Astrocyte (in vitro differentiated cells and primary cell): ENCODE results near the gene STX5. TPM values are rescaled to one million over a fixed set of nuclear protein-coding genes. Genes with fewer than 3 reads are reported as not detected.

Source experiments
- DNase-seq: peaks from one replicate; pipeline ENCODE4 v3.0.0-alpha.2; 2010; ENCODE audit warnings: low read depth
- FAIRE-seq: peaks from 2 replicates; lab custom pipeline; 2011; peaks lifted over from hg19 to GRCh38; lab: Jason Lieb, UNC
- H2AFZ ChIP-seq: 2 replicates; pipeline ENCODE4 v1.6.0; 2012; ENCODE audit warnings: low read depth, low read length, inconsistent platforms
- H3K27ac ChIP-seq: 2 replicates; pipeline ENCODE4 v1.5.1; 2011; ENCODE audit warnings: low read depth, low read length, inconsistent platforms
- H3K27me3 ChIP-seq: 2 replicates; pipeline ENCODE4 v1.6.0; 2011; ENCODE audit warnings: low read length, inconsistent platforms; ENCODE audit not compliant: insufficient read depth
- H3K36me3 ChIP-seq: 2 replicates; pipeline ENCODE4 v1.5.1; 2011; ENCODE audit warnings: low read length, inconsistent platforms; ENCODE audit not compliant: insufficient read depth
- H3K4me1 ChIP-seq: 2 replicates; pipeline ENCODE4 v1.5.1; 2011; ENCODE audit warnings: low read length, inconsistent platforms; ENCODE audit not compliant: insufficient read depth
- H3K4me2 ChIP-seq: 2 replicates; pipeline ENCODE4 v1.6.0; 2012; ENCODE audit warnings: low read length, inconsistent platforms
- H3K4me3 ChIP-seq: 2 replicates; pipeline ENCODE4 v1.5.1; 2011; ENCODE audit warnings: low read depth, mild to moderate bottlenecking, low read length, inconsistent platforms; ENCODE audit not compliant: insufficient read depth
- H3K79me2 ChIP-seq: 2 replicates; pipeline ENCODE4 v1.6.0; 2012; ENCODE audit warnings: mild to moderate bottlenecking, low read length, inconsistent platforms; ENCODE audit not compliant: insufficient read depth
- H3K9ac ChIP-seq: 2 replicates; pipeline ENCODE4 v1.6.0; 2012; ENCODE audit warnings: mild to moderate bottlenecking, low read length, inconsistent platforms
- H3K9me3 ChIP-seq: 2 replicates; pipeline ENCODE4 v1.5.1; 2012; ENCODE audit warnings: low read depth, mild to moderate bottlenecking, low read length, inconsistent platforms; ENCODE audit not compliant: insufficient read depth
- H4K20me1 ChIP-seq: 2 replicates; pipeline ENCODE4 v1.6.0; 2012; ENCODE audit warnings: low read length, inconsistent platforms; ENCODE audit not compliant: insufficient read depth
- H3K27ac Mint-ChIP-seq: one replicate; pipeline ENCODE4 v1.8.0; 2021; ENCODE audit warnings: mild to moderate bottlenecking, mixed read lengths; ENCODE audit not compliant: unreplicated experiment
- H3K27me3 Mint-ChIP-seq: one replicate; pipeline ENCODE4 v1.8.0; 2021; ENCODE audit warnings: low read depth, mixed read lengths; ENCODE audit not compliant: unreplicated experiment
- H3K36me3 Mint-ChIP-seq: one replicate; pipeline ENCODE4 v1.8.0; 2021; ENCODE audit warnings: low read depth, mixed read lengths; ENCODE audit not compliant: unreplicated experiment
- H3K4me1 Mint-ChIP-seq: one replicate; pipeline ENCODE4 v1.8.0; 2021; ENCODE audit warnings: low read depth, mixed read lengths; ENCODE audit not compliant: unreplicated experiment
- H3K4me3 Mint-ChIP-seq: one replicate; pipeline ENCODE4 v1.8.0; 2021; ENCODE audit warnings: mild to moderate bottlenecking, moderate library complexity, mixed read lengths; ENCODE audit not compliant: unreplicated experiment
- H3K9me3 Mint-ChIP-seq: one replicate; pipeline ENCODE4 v1.8.0; 2021; ENCODE audit warnings: mild to moderate bottlenecking, mixed read lengths; ENCODE audit not compliant: unreplicated experiment
- CTCF ChIP-seq: IDR thresholded peaks from 2 replicates; pipeline ENCODE4 v1.5.1; 2011; ENCODE audit warnings: low read depth, mild to moderate bottlenecking, inconsistent platforms, low read length, moderate library complexity; ENCODE audit not compliant: insufficient read depth
- EZH2 ChIP-seq: IDR thresholded peaks from 2 replicates; pipeline ENCODE4 v1.6.1; 2012; ENCODE audit warnings: mild to moderate bottlenecking, low read length, inconsistent platforms; ENCODE audit not compliant: insufficient read depth
- total RNA-seq: library from RNA; stranded (reverse); gene quantifications from 2 replicates; pipeline ENCODE4 v1.2.1, GENCODE V29; 2021

The STX5 gene
- total RNA-seq, 1 donor from 2014 or later: 45.7 TPM

GRCh38 chr11:62854825-62855570 lies 23.1 kb upstream of the STX5 start:
- peaks cover 50% of the 10 kb centered on the region for H3K79me2 ChIP-seq
- H4K20me1 ChIP-seq: peaks cover 46% of the 10 kb centered on the region
- H3K27me3 ChIP-seq: no peaks in the 10 kb centered on the region
- H3K4me1 Mint-ChIP-seq: peaks cover 35% of the 10 kb centered on the region
- H2AFZ ChIP-seq: no peak overlapping the region
- H3K9me3 ChIP-seq: no peaks in the 10 kb centered on the region
- H3K4me1 ChIP-seq: peaks cover 22% of the 10 kb centered on the region
- H3K4me3 Mint-ChIP-seq: peak overlapping the region; percentile 98
- DNase-seq (no peak), FAIRE-seq (no peak)
- no peaks in the 10 kb centered on the region for H3K9me3 Mint-ChIP-seq
- H3K4me3 ChIP-seq: peak overlapping the region; percentile 92
- H3K36me3 Mint-ChIP-seq: peaks cover 30% of the 10 kb centered on the region
- H3K9ac ChIP-seq: peak overlapping the region; percentile 91
- peaks cover 35% of the 10 kb centered on the region for H3K36me3 ChIP-seq
- TF ChIP-seq CTCF (no peak), EZH2 (no peak)
- H3K4me2 ChIP-seq: peak overlapping the region; percentile 99
- H3K27ac ChIP-seq: peak overlapping the region; percentile 56
- peak overlapping the region; percentile 93 for H3K27ac Mint-ChIP-seq
- no peaks in the 10 kb centered on the region for H3K27me3 Mint-ChIP-seq

GRCh38 chr11:62854013-62854824 lies 22.4 kb upstream of the STX5 start:
- peak overlapping the region; percentile 99 for H3K4me2 ChIP-seq
- H3K4me3 Mint-ChIP-seq: peak overlapping the region; percentile 98
- no peak overlapping the region for H2AFZ ChIP-seq
- no peaks in the 10 kb centered on the region for H3K27me3 ChIP-seq
- no peaks in the 10 kb centered on the region for H3K27me3 Mint-ChIP-seq
- FAIRE-seq (no peak), DNase-seq (no peak)
- peaks cover 35% of the 10 kb centered on the region for H3K36me3 ChIP-seq
- H3K9ac ChIP-seq: peak overlapping the region; percentile 91
- peak overlapping the region; percentile 92 for H3K4me3 ChIP-seq
- peaks cover 30% of the 10 kb centered on the region for H3K36me3 Mint-ChIP-seq
- H3K27ac ChIP-seq: no peak overlapping the region
- H3K9me3 ChIP-seq: no peaks in the 10 kb centered on the region
- peaks cover 46% of the 10 kb centered on the region for H4K20me1 ChIP-seq
- peaks cover 50% of the 10 kb centered on the region for H3K79me2 ChIP-seq
- H3K9me3 Mint-ChIP-seq: no peaks in the 10 kb centered on the region
- H3K4me1 ChIP-seq: peaks cover 22% of the 10 kb centered on the region
- peaks cover 35% of the 10 kb centered on the region for H3K4me1 Mint-ChIP-seq
- H3K27ac Mint-ChIP-seq: peak overlapping the region; percentile 56
- TF ChIP-seq EZH2 (no peak), CTCF (no peak)
